ENCODE measurements around the gene DBF4B.
"Not testable (repeated sequence)": the region's sequence is repeated elsewhere in the genome, so short reads cannot be mapped to it uniquely, and the experiment has no call there.

The DBF4B gene

GRCh38 chr17:44708401-44709263 lies at the start of gene DBF4B:
TSS of gene DBF4B (plus strand) at chr17:44708665. CDS start at chr17:44708821, 156 bp downstream.
- FAIRE-seq = peak; percentile 43

GRCh38 chr17:44661835-44662234 lies 46.6 kb upstream of the DBF4B start:
- FAIRE-seq = no peak

- FAIRE-seq = peak; percentile 73
These were observed 45.4 kb upstream of the DBF4B start for GRCh38 chr17:44663095-44663494.

GRCh38 chr17:44664867-44665266 lies 43.6 kb upstream of the DBF4B start:
- no peak for FAIRE-seq

- FAIRE-seq = no peak
These were observed 42.5 kb upstream of the DBF4B start for GRCh38 chr17:44666006-44666405.

- peak; percentile 98 for FAIRE-seq
These were observed 35.9 kb upstream of the DBF4B start for GRCh38 chr17:44672479-44673093.

- no peak for FAIRE-seq
These were observed 34.6 kb upstream of the DBF4B start for GRCh38 chr17:44673893-44674292.

- no peak for FAIRE-seq
These were observed 31.3 kb upstream of the DBF4B start for GRCh38 chr17:44677136-44677535.

- not testable (repeated sequence) for FAIRE-seq
These were observed 25.2 kb upstream of the DBF4B start for GRCh38 chr17:44683303-44683702.

GRCh38 chr17:44687756-44688155 lies 20.7 kb upstream of the DBF4B start:
- FAIRE-seq = no peak

- no peak for FAIRE-seq
These were observed 20.3 kb upstream of the DBF4B start for GRCh38 chr17:44688200-44688599.

- FAIRE-seq = no peak
These were observed 19.6 kb upstream of the DBF4B start for GRCh38 chr17:44688675-44689476.

- FAIRE-seq = no peak
These were observed 18.8 kb upstream of the DBF4B start, which contains the start of gene CCDC43 for GRCh38 chr17:44689477-44690217. TSS of gene CCDC43 (minus strand) at chr17:44689776. CDS start at chr17:44689753, 23 bp downstream.

- not testable (repeated sequence) for FAIRE-seq
These were observed 17.6 kb upstream of the DBF4B start for GRCh38 chr17:44690746-44691306.

GRCh38 chr17:44693609-44694008 lies 14.9 kb upstream of the DBF4B start:
- no peak for FAIRE-seq

- FAIRE-seq = not testable (repeated sequence)
These were observed 8.2 kb upstream of the DBF4B start for GRCh38 chr17:44700288-44700687.

GRCh38 chr17:44707755-44708400 lies 587 bp upstream of the DBF4B start:
- FAIRE-seq = no peak

- no peak for FAIRE-seq
These were observed 11.0 kb downstream of the DBF4B start for GRCh38 chr17:44719444-44719843.

- FAIRE-seq = no peak
These were observed 13.8 kb downstream of the DBF4B start for GRCh38 chr17:44722254-44722653.

- not testable (repeated sequence) for FAIRE-seq
These were observed 17.7 kb downstream of the DBF4B start for GRCh38 chr17:44726121-44726520.

GRCh38 chr17:44733753-44734152 lies 25.3 kb downstream of the DBF4B start:
- FAIRE-seq = no peak

GRCh38 chr17:44734272-44734671 lies 25.8 kb downstream of the DBF4B start:
- no peak for FAIRE-seq

All from A204.1 (cell line).